HCT116 (cell line): ENCODE measurements around the gene S100P. TPM values are rescaled to one million over a fixed set of nuclear protein-coding genes. Genes with fewer than 3 reads are reported as not detected.
A peak's percentile ranks its signal among the peaks of the same experiment; 100 is the strongest.

ENCODE experiments used
- ATAC-seq: fragments of 200-7000 bp; cut with Tn5 transposase; 2 replicates; pipeline ENCODE4 v1.9.1; 2020; ENCODE audit warnings: mild to moderate bottlenecking, moderate library complexity
- BruUV-seq: library from RNA; stranded (reverse); fragments of 400-500 nt; replicated peaks from 2 replicates; lab custom pipeline; 2021; lab: Mats Ljungman, UMichigan
- CTCF ChIA-PET: fragments of 300-600 bp; sonication (Branson Sonifier 250); formaldehyde crosslinking; loops from one replicate; lab custom pipeline; 2021; ENCODE audit warnings: antibody characterized with exemption; lab: Charles Lee
- POLR2A ChIA-PET: fragments of 300-600, 350-600 bp; sonication (Branson Sonifier 250); formaldehyde crosslinking; loops from one replicate; lab custom pipeline; 2021; ENCODE audit warnings: antibody characterized with exemption; lab: Charles Lee
- RAD21 ChIA-PET, 2 experiments: fragments of 300-600 bp; sonication (Branson Sonifier 250); formaldehyde crosslinking; loops; one replicate each; lab custom pipeline; 2023; ENCODE audit warnings: low total read pairs in 2 of 2; ENCODE audit not compliant: uncharacterized antibody in 2 of 2, unreplicated experiment in 2 of 2, low non-redundant PET in 1 of 2; lab: Charles Lee
- DNase-seq: peaks from one replicate; pipeline ENCODE4 v3.0.0-alpha.2; 2010; ENCODE audit warnings: low read depth, low spot score
- H2AFZ ChIP-seq: fragments of 200-600 bp; shearing (Covaris generic), sonication (generic); 2 replicates; pipeline ENCODE4 v1.6.1; 2017; ENCODE audit warnings: low read depth, mixed run types, mixed read lengths, antibody characterized with exemption, low read length; ENCODE audit not compliant: poor library complexity, severe bottlenecking
- H3K27ac ChIP-seq: 2 replicates; pipeline ENCODE4 v1.5.1; 2012; ENCODE audit warnings: low read depth, low read length
- H3K27me3 ChIP-seq: fragments of 200-600 bp; sonication (generic); 2 replicates; pipeline ENCODE4 v1.6.1; 2016; ENCODE audit warnings: mixed run types, low read length, mixed read lengths; ENCODE audit not compliant: insufficient read depth
- H3K36me3 ChIP-seq, 2 experiments: fragments of 200-500 bp in 1 of 2; fragments of 200-600 bp in 1 of 2; sonication (Bioruptor generic) in 1 of 2; sonication (generic) in 1 of 2; 2 replicates each; pipeline versions ENCODE4 v1.5.1 to v1.6.1; 2014 to 2016; ENCODE audit warnings: low read length in 2 of 2, inconsistent platforms in 1 of 2, mixed read lengths in 1 of 2, mixed run types in 1 of 2; ENCODE audit not compliant: insufficient read depth in 2 of 2, control insufficient read depth in 1 of 2
- H3K4me1 ChIP-seq, 2 experiments: fragments of 200-600 bp in 1 of 2; sonication (generic) in 1 of 2; 2 replicates each; pipeline versions ENCODE4 v1.5.1 to v1.6.1; 2012 to 2017; ENCODE audit warnings: low read length in 2 of 2, inconsistent platforms in 1 of 2, mild to moderate bottlenecking in 1 of 2, mixed read lengths in 1 of 2, mixed run types in 1 of 2, moderate library complexity in 1 of 2; ENCODE audit not compliant: insufficient read depth in 2 of 2, control insufficient read depth in 1 of 2
- H3K4me2 ChIP-seq: fragments of 200-600 bp; sonication (generic); 2 replicates; pipeline ENCODE4 v1.6.1; 2017; ENCODE audit warnings: mixed run types, low read length, mixed read lengths
- H3K4me3 ChIP-seq, 2 experiments: fragments of 200-600 bp in 1 of 2; sonication (generic) in 1 of 2; replicated peaks in 1 of 2; 2 replicates each; pipeline ENCODE4 v1.5.1; 2011 to 2016; ENCODE audit warnings: low read length in 2 of 2, control low read depth in 1 of 2, low read depth in 1 of 2, mild to moderate bottlenecking in 1 of 2, mixed read lengths in 1 of 2, mixed run types in 1 of 2
- H3K79me2 ChIP-seq: fragments of 200-600 bp; sonication (generic); 2 replicates; pipeline ENCODE4 v1.6.1; 2017; ENCODE audit warnings: mild to moderate bottlenecking, mixed run types, low read length, moderate library complexity, mixed read lengths; ENCODE audit not compliant: insufficient read depth
- H3K9ac ChIP-seq: fragments of 200-600 bp; sonication (generic); 2 replicates; pipeline ENCODE4 v1.6.1; 2016; ENCODE audit warnings: low read length, mixed read lengths
- H3K9me2 ChIP-seq: fragments of 200-600 bp; sonication (generic), shearing (Covaris generic); 2 replicates; pipeline ENCODE4 v1.6.1; 2017; ENCODE audit warnings: mixed run types, mild to moderate bottlenecking, moderate library complexity; ENCODE audit not compliant: insufficient read depth
- H3K9me3 ChIP-seq, 2 experiments: fragments of 200-500 bp in 1 of 2; fragments of 200-600 bp in 1 of 2; sonication (Bioruptor generic) in 1 of 2; sonication (generic) in 1 of 2; 2 replicates each; pipeline ENCODE4 v1.6.1; 2014 to 2017; ENCODE audit warnings: low read length in 2 of 2, mixed read lengths in 2 of 2, inconsistent platforms in 1 of 2, low read depth in 1 of 2, mild to moderate bottlenecking in 1 of 2, mixed run types in 1 of 2, moderate library complexity in 1 of 2; ENCODE audit not compliant: control insufficient read depth in 1 of 2, insufficient read depth in 1 of 2
- H4K20me1 ChIP-seq: fragments of 200-600 bp; sonication (generic), shearing (Covaris generic); 2 replicates; pipeline ENCODE4 v1.6.1; 2017; ENCODE audit warnings: mixed run types, mild to moderate bottlenecking, moderate library complexity; ENCODE audit not compliant: insufficient read depth
- CBX3 ChIP-seq: IDR thresholded peaks from 2 replicates; pipeline ENCODE4 v1.6.1; 2012; ENCODE audit warnings: low read depth
- CEBPB ChIP-seq: IDR thresholded peaks from 2 replicates; pipeline ENCODE4 v1.6.1; 2012; ENCODE audit warnings: low read depth
- EGR1 ChIP-seq: IDR thresholded peaks from 2 replicates; pipeline ENCODE4 v1.6.1; 2012; ENCODE audit warnings: low read depth
- EZH2 ChIP-seq: fragments of 200-600 bp; sonication (generic); IDR thresholded peaks from 2 replicates; pipeline ENCODE4 v1.6.1; 2017; ENCODE audit warnings: antibody characterized with exemption, mixed run types
- EZH2phosphoT487 ChIP-seq: fragments of 200-600 bp; IDR thresholded peaks from 2 replicates; pipeline ENCODE4 v1.6.1; 2018; ENCODE audit warnings: antibody characterized with exemption, borderline replicate concordance
- FOSL1 ChIP-seq: IDR thresholded peaks from 2 replicates; pipeline ENCODE4 v1.6.1; 2012; ENCODE audit warnings: low read depth
- JUND ChIP-seq: IDR thresholded peaks from 2 replicates; pipeline ENCODE4 v1.6.1; 2012
- POLR2AphosphoS5 ChIP-seq: IDR thresholded peaks from 2 replicates; pipeline ENCODE4 v1.6.1; 2011; ENCODE audit warnings: mild to moderate bottlenecking, low read depth, low read length, moderate library complexity
- RAD21 ChIP-seq: IDR thresholded peaks from 2 replicates; pipeline ENCODE4 v1.6.1; 2012; ENCODE audit warnings: low read depth, mild to moderate bottlenecking
- SIN3A ChIP-seq: IDR thresholded peaks from 2 replicates; pipeline ENCODE4 v1.6.1; 2012; ENCODE audit warnings: low read depth
- SP1 ChIP-seq: IDR thresholded peaks from 2 replicates; pipeline ENCODE4 v1.6.1; 2012; ENCODE audit warnings: low read depth
- SRF ChIP-seq: IDR thresholded peaks from 2 replicates; pipeline ENCODE4 v1.6.1; 2012; ENCODE audit warnings: low read depth
- TCF7L2 ChIP-seq: IDR thresholded peaks from 2 replicates; pipeline ENCODE4 v1.7.0; 2011; ENCODE audit warnings: borderline replicate concordance, inconsistent platforms; ENCODE audit not compliant: insufficient read depth, insufficient read length; ENCODE audit errors: extremely low read depth
- YY1 ChIP-seq: IDR thresholded peaks from 2 replicates; pipeline ENCODE4 v1.6.1; 2011; ENCODE audit warnings: low read length, low read depth, moderate library complexity, mild to moderate bottlenecking; ENCODE audit not compliant: insufficient replicate concordance; ENCODE audit errors: extremely low read depth
- ZFX ChIP-seq: fragments of 450-650 bp; IDR thresholded peaks from 2 replicates; pipeline ENCODE4 v1.6.1; 2017
- ZNF274 ChIP-seq: fragments of 200-500 bp; sonication (Bioruptor generic); IDR thresholded peaks from 2 replicates; pipeline ENCODE4 v1.6.1; 2014; ENCODE audit warnings: mild to moderate bottlenecking, low read depth, low read length, inconsistent platforms
- intact Hi-C: fragments of 100-400 bp; cut with micrococcal nuclease; formaldehyde crosslinking; loops from 2 replicates; pipeline ENCODE4 v1.10.0; 2022
- total RNA-seq: library from RNA; stranded (reverse); gene quantifications from one replicate; pipeline ENCODE4 v1.2.1, GENCODE V29; 2021; ENCODE audit not compliant: unreplicated experiment
- TF ChIP-seq, protein P1 (sequence below), 3 experiments: fragments of 200-600 bp in 1 of 3; sonication (generic) in 1 of 3; IDR thresholded peaks in 2 of 3; conservative IDR thresholded peaks in 1 of 3; 2 replicates each; pipeline ENCODE4 v1.5.1; 2012 to 2017; ENCODE audit warnings: low read depth in 2 of 3, low read length in 2 of 3, antibody characterized with exemption in 1 of 3, borderline replicate concordance in 1 of 3, control low read depth in 1 of 3, mild to moderate bottlenecking in 1 of 3, mixed read lengths in 1 of 3, mixed run types in 1 of 3, moderate library complexity in 1 of 3; ENCODE audit not compliant: insufficient read depth in 1 of 3
- TF ChIP-seq, protein P2 (sequence below): IDR thresholded peaks from 2 replicates; pipeline ENCODE4 v1.6.1; 2012; ENCODE audit warnings: low read depth
- TF ChIP-seq, protein P3 (sequence below): IDR thresholded peaks from 2 replicates; pipeline ENCODE4 v1.6.1; 2011; ENCODE audit warnings: mild to moderate bottlenecking, low read length, moderate library complexity; ENCODE audit not compliant: insufficient replicate concordance; ENCODE audit errors: extremely low read depth
- TF ChIP-seq, protein P4 (sequence below): IDR thresholded peaks from 2 replicates; pipeline ENCODE4 v1.6.1; 2012

S100P gene
- total RNA-seq, 1 experiment from 2014 or later, result 4.1 TPM

DNA sequence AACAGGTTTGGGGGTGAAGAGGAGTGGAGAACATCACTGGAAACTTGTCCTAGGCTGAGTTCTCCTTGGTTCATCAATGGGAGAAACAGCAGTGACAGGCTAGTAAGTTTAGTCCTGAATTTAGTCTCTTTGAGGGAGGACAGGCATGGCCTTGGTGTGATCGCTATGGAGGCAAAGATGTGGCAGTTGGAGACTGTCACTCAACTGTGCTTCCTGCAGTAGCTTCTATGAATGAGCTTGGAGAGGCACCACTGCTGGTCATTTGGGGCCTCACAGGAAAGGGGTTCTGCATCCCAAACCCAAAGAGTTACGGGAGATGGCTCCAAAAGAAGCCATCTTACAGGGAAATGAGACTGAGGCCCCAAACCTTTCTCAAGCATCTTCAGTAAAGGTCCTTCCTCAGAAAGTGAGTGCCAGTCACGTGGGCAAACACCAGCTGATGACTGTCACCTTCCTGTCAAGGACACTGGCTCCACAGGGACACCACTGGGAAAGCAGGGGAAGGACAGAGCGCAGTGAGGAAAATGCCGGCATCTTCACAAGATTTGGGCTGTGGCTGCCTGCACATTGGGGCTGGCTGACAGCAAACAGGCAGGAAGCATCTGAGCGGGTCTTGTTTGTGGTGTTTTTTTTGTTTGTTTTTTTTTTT is 46.0 kb upstream of the S100P start:
- Histone ChIP-seq H3K4me2 (no peak overlapping the region), H4K20me1 (no peaks in the 10 kb centered on the region), H3K9me3 (no peaks in the 10 kb centered on the region), H3K27ac (no peak overlapping the region), H3K9me2 (no peaks in the 10 kb centered on the region), H3K27me3 (no peaks in the 10 kb centered on the region), H2AFZ (no peak overlapping the region), H3K4me3 (no peak overlapping the region), H3K79me2 (peaks cover 7% of the 10 kb centered on the region; the same call in 1 of the 2 replicates), H3K36me3 (peaks cover 4 to 7% of the 10 kb centered on the region in 2 experiments; a peak in 3 of 4 replicates), H3K9ac (no peak overlapping the region), H3K4me1 (no peaks in the 10 kb centered on the region)
- ATAC-seq (peak; percentile 61; the same call in 1 of the 2 replicates), DNase-seq (no peak)
- no TSS peak for BruUV-seq
- intact Hi-C loops, result no loop called here
- ChIA-PET POLR2A (interaction anchor here (1.3 kb wide), 1 partner anchor 26 kb away, joined by 4 read pairs; a partner anchor contains a TSS), CTCF (no interaction called here), RAD21 (no interaction called here)
- TF ChIP-seq, protein P1, sequence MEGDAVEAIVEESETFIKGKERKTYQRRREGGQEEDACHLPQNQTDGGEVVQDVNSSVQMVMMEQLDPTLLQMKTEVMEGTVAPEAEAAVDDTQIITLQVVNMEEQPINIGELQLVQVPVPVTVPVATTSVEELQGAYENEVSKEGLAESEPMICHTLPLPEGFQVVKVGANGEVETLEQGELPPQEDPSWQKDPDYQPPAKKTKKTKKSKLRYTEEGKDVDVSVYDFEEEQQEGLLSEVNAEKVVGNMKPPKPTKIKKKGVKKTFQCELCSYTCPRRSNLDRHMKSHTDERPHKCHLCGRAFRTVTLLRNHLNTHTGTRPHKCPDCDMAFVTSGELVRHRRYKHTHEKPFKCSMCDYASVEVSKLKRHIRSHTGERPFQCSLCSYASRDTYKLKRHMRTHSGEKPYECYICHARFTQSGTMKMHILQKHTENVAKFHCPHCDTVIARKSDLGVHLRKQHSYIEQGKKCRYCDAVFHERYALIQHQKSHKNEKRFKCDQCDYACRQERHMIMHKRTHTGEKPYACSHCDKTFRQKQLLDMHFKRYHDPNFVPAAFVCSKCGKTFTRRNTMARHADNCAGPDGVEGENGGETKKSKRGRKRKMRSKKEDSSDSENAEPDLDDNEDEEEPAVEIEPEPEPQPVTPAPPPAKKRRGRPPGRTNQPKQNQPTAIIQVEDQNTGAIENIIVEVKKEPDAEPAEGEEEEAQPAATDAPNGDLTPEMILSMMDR (IDR thresholded peaks at IDR 0.05 in 2 of 3, conservative IDR thresholded peaks at IDR 0.05 in 1 of 3; ENCODE audit: borderline replicate concordance in 1 of 3, insufficient read depth in 1 of 3, low read depth in 2 of 3, low read length in 2 of 3), result no peak
- no peak for TF ChIP-seq YY1
- TF ChIP-seq FOSL1, result no peak
- TF ChIP-seq SIN3A, result no peak
- no peak for TF ChIP-seq ZFX
- TF ChIP-seq EZH2, result no peak
- TF ChIP-seq, protein P2, sequence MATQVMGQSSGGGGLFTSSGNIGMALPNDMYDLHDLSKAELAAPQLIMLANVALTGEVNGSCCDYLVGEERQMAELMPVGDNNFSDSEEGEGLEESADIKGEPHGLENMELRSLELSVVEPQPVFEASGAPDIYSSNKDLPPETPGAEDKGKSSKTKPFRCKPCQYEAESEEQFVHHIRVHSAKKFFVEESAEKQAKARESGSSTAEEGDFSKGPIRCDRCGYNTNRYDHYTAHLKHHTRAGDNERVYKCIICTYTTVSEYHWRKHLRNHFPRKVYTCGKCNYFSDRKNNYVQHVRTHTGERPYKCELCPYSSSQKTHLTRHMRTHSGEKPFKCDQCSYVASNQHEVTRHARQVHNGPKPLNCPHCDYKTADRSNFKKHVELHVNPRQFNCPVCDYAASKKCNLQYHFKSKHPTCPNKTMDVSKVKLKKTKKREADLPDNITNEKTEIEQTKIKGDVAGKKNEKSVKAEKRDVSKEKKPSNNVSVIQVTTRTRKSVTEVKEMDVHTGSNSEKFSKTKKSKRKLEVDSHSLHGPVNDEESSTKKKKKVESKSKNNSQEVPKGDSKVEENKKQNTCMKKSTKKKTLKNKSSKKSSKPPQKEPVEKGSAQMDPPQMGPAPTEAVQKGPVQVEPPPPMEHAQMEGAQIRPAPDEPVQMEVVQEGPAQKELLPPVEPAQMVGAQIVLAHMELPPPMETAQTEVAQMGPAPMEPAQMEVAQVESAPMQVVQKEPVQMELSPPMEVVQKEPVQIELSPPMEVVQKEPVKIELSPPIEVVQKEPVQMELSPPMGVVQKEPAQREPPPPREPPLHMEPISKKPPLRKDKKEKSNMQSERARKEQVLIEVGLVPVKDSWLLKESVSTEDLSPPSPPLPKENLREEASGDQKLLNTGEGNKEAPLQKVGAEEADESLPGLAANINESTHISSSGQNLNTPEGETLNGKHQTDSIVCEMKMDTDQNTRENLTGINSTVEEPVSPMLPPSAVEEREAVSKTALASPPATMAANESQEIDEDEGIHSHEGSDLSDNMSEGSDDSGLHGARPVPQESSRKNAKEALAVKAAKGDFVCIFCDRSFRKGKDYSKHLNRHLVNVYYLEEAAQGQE, result no peak
- TF ChIP-seq, protein P3, sequence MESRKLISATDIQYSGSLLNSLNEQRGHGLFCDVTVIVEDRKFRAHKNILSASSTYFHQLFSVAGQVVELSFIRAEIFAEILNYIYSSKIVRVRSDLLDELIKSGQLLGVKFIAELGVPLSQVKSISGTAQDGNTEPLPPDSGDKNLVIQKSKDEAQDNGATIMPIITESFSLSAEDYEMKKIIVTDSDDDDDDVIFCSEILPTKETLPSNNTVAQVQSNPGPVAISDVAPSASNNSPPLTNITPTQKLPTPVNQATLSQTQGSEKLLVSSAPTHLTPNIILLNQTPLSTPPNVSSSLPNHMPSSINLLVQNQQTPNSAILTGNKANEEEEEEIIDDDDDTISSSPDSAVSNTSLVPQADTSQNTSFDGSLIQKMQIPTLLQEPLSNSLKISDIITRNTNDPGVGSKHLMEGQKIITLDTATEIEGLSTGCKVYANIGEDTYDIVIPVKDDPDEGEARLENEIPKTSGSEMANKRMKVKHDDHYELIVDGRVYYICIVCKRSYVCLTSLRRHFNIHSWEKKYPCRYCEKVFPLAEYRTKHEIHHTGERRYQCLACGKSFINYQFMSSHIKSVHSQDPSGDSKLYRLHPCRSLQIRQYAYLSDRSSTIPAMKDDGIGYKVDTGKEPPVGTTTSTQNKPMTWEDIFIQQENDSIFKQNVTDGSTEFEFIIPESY, result no peak
- TF ChIP-seq RAD21, result no peak
- no peak for TF ChIP-seq TCF7L2
- no peak for TF ChIP-seq CBX3
- TF ChIP-seq EGR1, result no peak
- TF ChIP-seq JUND, result no peak
- TF ChIP-seq SRF, result no peak
- TF ChIP-seq CEBPB, result no peak
- no peak for TF ChIP-seq SP1
- no peak for TF ChIP-seq POLR2AphosphoS5
- no peak for TF ChIP-seq EZH2phosphoT487
- TF ChIP-seq, protein P4, sequence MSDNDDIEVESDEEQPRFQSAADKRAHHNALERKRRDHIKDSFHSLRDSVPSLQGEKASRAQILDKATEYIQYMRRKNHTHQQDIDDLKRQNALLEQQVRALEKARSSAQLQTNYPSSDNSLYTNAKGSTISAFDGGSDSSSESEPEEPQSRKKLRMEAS, result no peak
- TF ChIP-seq ZNF274, result no peak
